ENCODE measurements around the gene NT5M.

NT5M gene

DNA sequence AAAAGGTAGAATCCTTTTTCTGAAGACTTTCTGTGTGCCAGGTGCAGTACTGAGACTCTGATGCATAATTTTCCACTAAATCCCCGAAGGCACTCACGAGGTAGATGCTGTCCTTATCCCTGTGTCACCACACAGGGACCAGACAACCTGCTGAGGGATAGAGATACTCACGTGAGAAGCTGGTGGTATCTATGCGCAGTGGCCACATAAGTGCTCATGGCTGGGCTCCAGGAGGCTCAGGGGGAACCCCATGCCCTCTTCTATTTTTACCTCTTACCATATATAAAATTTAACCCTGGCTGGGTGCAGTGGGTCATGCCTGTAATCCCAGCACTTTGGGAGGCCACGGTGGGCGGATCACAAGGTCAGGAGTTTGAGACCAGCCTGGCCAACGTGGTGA, 38.3 kb downstream of the NT5M start:
- Histone ChIP-seq H3K36me3 (ENCODE audit: control insufficient read depth, insufficient read depth, low read length) (no peaks in the 10 kb centered on the region), H2AFZ (no peak overlapping the region), H3K79me2 (no peaks in the 10 kb centered on the region), H3K4me2 (ENCODE audit: low read length) (no peak overlapping the region), H3K9ac (no peak overlapping the region), H3K9me3 (ENCODE audit: control insufficient read depth, low read length) (no peaks in the 10 kb centered on the region), H3K27me3 (ENCODE audit: control insufficient read depth, insufficient read depth, low read length) (no peaks in the 10 kb centered on the region), H3K27ac (no peak overlapping the region), H3K4me1 (no peaks in the 10 kb centered on the region), H3K4me3 (ENCODE audit: low read depth, low read length) (no peak overlapping the region)
- TF ChIP-seq, protein P1, sequence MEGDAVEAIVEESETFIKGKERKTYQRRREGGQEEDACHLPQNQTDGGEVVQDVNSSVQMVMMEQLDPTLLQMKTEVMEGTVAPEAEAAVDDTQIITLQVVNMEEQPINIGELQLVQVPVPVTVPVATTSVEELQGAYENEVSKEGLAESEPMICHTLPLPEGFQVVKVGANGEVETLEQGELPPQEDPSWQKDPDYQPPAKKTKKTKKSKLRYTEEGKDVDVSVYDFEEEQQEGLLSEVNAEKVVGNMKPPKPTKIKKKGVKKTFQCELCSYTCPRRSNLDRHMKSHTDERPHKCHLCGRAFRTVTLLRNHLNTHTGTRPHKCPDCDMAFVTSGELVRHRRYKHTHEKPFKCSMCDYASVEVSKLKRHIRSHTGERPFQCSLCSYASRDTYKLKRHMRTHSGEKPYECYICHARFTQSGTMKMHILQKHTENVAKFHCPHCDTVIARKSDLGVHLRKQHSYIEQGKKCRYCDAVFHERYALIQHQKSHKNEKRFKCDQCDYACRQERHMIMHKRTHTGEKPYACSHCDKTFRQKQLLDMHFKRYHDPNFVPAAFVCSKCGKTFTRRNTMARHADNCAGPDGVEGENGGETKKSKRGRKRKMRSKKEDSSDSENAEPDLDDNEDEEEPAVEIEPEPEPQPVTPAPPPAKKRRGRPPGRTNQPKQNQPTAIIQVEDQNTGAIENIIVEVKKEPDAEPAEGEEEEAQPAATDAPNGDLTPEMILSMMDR (IDR thresholded peaks at IDR 0.05): no peak

DNA sequence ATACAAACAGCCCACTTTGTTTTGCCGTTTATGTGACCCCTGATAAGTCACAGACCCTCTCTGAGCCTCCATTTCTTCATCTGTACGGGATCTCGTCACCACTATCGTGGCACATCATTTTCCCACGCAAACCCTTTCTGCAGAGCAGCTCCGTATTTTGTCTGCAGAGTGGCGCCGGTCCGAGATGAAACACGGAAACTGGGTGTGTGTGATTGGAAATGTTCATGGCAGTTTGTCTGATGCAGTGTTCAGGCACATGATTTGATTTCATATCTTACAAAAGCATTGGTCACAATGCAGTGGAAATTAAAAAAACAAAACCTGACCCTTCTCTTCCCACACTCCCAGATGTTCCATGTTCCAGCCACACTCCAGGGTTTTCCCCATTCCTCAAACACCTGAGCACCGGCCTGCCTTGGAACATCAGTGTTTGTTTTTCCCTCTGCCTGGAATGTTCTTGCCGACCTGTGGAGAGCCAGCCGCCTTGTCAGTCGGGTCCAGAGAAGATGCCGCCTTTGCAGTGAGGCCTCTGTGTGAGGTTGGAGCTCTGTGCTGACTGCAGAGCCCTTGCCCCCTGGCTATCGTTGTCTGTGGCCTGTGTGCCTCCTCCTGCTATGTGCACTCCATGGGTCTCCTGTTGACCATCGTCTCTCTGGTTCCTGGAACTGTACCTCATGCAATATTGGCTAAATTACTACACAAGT, 39.2 kb downstream of the NT5M start:
- no peaks in the 10 kb centered on the region for H3K4me1 ChIP-seq
- no peak overlapping the region for H3K9ac ChIP-seq
- no peaks in the 10 kb centered on the region for H3K27me3 ChIP-seq (ENCODE audit: control insufficient read depth, insufficient read depth, low read length)
- H3K9me3 ChIP-seq (ENCODE audit: control insufficient read depth, low read length): no peaks in the 10 kb centered on the region
- no peak overlapping the region for H3K4me3 ChIP-seq (ENCODE audit: low read depth, low read length)
- no peak overlapping the region for H2AFZ ChIP-seq
- no peak overlapping the region for H3K27ac ChIP-seq
- H3K4me2 ChIP-seq (ENCODE audit: low read length): no peak overlapping the region
- TF ChIP-seq, protein P1 (IDR thresholded peaks at IDR 0.05): no peak
- no peaks in the 10 kb centered on the region for H3K36me3 ChIP-seq (ENCODE audit: control insufficient read depth, insufficient read depth, low read length)
- H3K79me2 ChIP-seq: no peaks in the 10 kb centered on the region

DNA sequence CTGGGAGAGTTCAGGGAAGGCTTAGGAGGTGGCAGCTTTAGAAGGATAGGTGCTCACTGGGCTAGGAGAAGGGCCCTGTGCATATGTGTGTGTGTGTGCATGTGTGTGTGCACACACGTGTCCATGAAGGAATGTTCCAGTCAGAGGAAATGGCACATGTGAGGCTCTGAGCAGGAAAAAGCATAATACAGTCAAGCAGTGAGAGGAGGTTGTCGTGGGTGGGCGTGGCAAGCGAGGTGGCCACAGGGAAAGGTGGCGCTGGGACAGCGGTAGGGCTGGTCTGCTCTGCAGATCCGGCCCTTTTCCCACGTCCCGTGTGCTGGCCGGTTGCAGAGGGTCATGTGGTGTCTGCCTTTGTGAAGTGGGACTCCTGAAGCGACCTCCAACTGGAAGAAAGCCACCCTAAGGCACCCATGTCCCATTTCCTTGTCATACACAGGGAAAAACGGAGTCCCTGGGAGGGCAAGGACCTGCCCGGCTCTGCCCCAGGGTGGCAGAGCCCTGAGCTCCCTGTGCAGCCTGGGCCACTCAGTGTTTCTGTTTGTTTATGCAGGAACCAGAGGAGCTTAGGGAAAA, 40.1 kb downstream of the NT5M start:
- TF ChIP-seq, protein P1 (IDR thresholded peaks at IDR 0.05): no peak
- Histone ChIP-seq H3K9me3 (ENCODE audit: control insufficient read depth, low read length) (no peaks in the 10 kb centered on the region), H3K27me3 (ENCODE audit: control insufficient read depth, insufficient read depth, low read length) (no peaks in the 10 kb centered on the region), H2AFZ (no peak overlapping the region), H3K4me2 (ENCODE audit: low read length) (no peak overlapping the region), H3K4me3 (ENCODE audit: low read depth, low read length) (no peak overlapping the region), H3K4me1 (no peaks in the 10 kb centered on the region), H3K36me3 (ENCODE audit: control insufficient read depth, insufficient read depth, low read length) (no peaks in the 10 kb centered on the region), H3K79me2 (no peaks in the 10 kb centered on the region), H3K9ac (no peak overlapping the region), H3K27ac (no peak overlapping the region)

DNA sequence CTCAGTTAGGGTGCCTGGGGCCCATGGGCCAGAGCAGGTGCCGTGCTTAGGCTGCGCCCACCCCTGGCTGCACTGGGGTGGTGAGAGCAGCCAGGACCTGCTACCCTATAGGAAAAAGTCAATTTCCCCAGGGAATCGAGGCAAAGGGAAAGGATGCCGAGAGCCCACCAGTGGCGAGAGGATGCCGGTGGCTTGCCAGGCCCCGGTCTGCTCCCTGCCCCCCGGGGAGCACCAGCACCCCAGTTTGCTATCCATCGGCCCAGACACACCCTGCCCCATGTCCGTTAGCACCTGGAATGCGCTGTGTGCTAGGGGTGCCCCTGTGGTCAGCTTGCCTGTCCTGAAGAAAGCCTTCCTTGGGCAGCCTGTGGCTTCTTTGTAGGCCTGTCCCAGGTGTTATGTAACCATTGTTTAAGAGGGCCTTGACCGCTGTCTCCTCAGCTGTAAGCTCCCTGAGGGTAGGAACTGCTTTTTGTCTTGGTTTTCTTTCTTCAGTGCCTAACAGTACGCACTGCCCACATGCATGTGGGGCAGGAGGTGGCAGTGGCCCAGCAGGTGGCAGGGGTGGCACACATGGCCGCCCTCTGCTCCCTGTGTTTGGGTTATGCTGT, 40.8 kb downstream of the NT5M start:
- Histone ChIP-seq H3K79me2 (no peaks in the 10 kb centered on the region), H3K9me3 (ENCODE audit: control insufficient read depth, low read length) (no peaks in the 10 kb centered on the region), H3K4me3 (ENCODE audit: low read depth, low read length) (no peak overlapping the region), H2AFZ (no peak overlapping the region), H3K27me3 (ENCODE audit: control insufficient read depth, insufficient read depth, low read length) (no peaks in the 10 kb centered on the region), H3K4me1 (no peaks in the 10 kb centered on the region), H3K36me3 (ENCODE audit: control insufficient read depth, insufficient read depth, low read length) (no peaks in the 10 kb centered on the region), H3K4me2 (ENCODE audit: low read length) (no peak overlapping the region), H3K27ac (no peak overlapping the region), H3K9ac (no peak overlapping the region)
- TF ChIP-seq, protein P1 (IDR thresholded peaks at IDR 0.05): no peak

All from parathyroid adenoma (tissue), 2 donors.